GM12878 (cell line): ENCODE measurements around the gene SIL1. TPM values are rescaled to one million over a fixed set of nuclear protein-coding genes. Genes with fewer than 3 reads are reported as not detected.

Experiments
- ATAC-seq: fragments of 200-7000 bp; cut with Tn5 transposase; 3 replicates; pipeline ENCODE4 v1.9.1; 2020; ENCODE audit warnings: mild to moderate bottlenecking, moderate library complexity
- BruUV-seq: library from RNA; stranded (reverse); fragments of 400-500 nt; replicated peaks from 2 replicates; lab custom pipeline; 2021; lab: Mats Ljungman, UMichigan
- CTCF ChIA-PET: fragments of 300-600 bp; sonication (Branson Sonifier 250); formaldehyde crosslinking; extraction: SDS; loops from one replicate; lab custom pipeline; 2021; ENCODE audit warnings: inconsistent platforms; lab: Yijun Ruan, JAX
- POLR2A ChIA-PET: fragments of 350-600 bp; formaldehyde crosslinking; extraction: SDS; loops from one replicate; lab custom pipeline; 2021; ENCODE audit warnings: inconsistent platforms; lab: Charles Lee
- RAD21 ChIA-PET: fragments of 300-600 bp; sonication (Branson Sonifier 250); formaldehyde crosslinking; loops from one replicate; lab custom pipeline; 2023; ENCODE audit warnings: antibody characterized with exemption; ENCODE audit not compliant: unreplicated experiment; lab: Charles Lee
- SMC1A ChIA-PET: fragments of 300-600 bp; sonication (Branson Sonifier 250); formaldehyde crosslinking; loops from one replicate; lab custom pipeline; 2023; ENCODE audit not compliant: unreplicated experiment, uncharacterized antibody; lab: Charles Lee
- DNase-seq: peaks from one replicate; pipeline ENCODE4 v3.0.0-alpha.2; 2011; ENCODE audit warnings: low read depth, low spot score
- FAIRE-seq: peaks from 3 replicates; lab custom pipeline; 2011; peaks lifted over from hg19 to GRCh38; lab: Jason Lieb, UNC
- H2AFZ ChIP-seq: 2 replicates; pipeline ENCODE4 v1.6.0; 2011; ENCODE audit warnings: low read depth, low read length, control low read depth; ENCODE audit not compliant: control insufficient read depth
- H3K27ac ChIP-seq: 2 replicates; pipeline ENCODE4 v1.5.1; 2011; ENCODE audit warnings: control low read depth; ENCODE audit not compliant: control insufficient read depth, insufficient read depth
- H3K27me3 ChIP-seq, 2 experiments: replicated peaks in 1 of 2; 2 replicates each; pipeline versions ENCODE4 v1.6.0 to v1.6.1; 2011; ENCODE audit warnings: low read length in 1 of 2; ENCODE audit not compliant: control insufficient read depth in 2 of 2, insufficient read depth in 2 of 2
- H3K36me3 ChIP-seq, 2 experiments: 2 replicates each; pipeline ENCODE4 v1.5.1; 2011; ENCODE audit warnings: low read length in 1 of 2; ENCODE audit not compliant: control insufficient read depth in 2 of 2, insufficient read depth in 2 of 2
- H3K4me1 ChIP-seq: 2 replicates; pipeline ENCODE4 v1.6.1; 2011; ENCODE audit warnings: mild to moderate bottlenecking, low read length, moderate library complexity, mixed read lengths; ENCODE audit not compliant: control insufficient read depth, insufficient read depth
- H3K4me2 ChIP-seq: 2 replicates; pipeline ENCODE4 v1.6.0; 2011; ENCODE audit warnings: control low read depth; ENCODE audit not compliant: control insufficient read depth, insufficient read depth
- H3K4me3 ChIP-seq: fragments of 200-600 bp; sonication (generic); 2 replicates; pipeline ENCODE4 v1.5.1; 2016
- H3K79me2 ChIP-seq: 2 replicates; pipeline ENCODE4 v1.6.0; 2011; ENCODE audit warnings: low read length; ENCODE audit not compliant: control insufficient read depth, insufficient read depth
- H3K9ac ChIP-seq: 2 replicates; pipeline ENCODE4 v1.8.0; 2011; ENCODE audit warnings: low read length, control low read depth, mixed read lengths; ENCODE audit not compliant: control insufficient read depth, insufficient read depth
- H3K9me3 ChIP-seq: replicated peaks from 3 replicates; pipeline ENCODE4 v1.5.1; 2011; ENCODE audit warnings: mild to moderate bottlenecking, low read length; ENCODE audit not compliant: control insufficient read depth, insufficient read depth
- H4K20me1 ChIP-seq: 2 replicates; pipeline ENCODE4 v1.6.0; 2011; ENCODE audit not compliant: control insufficient read depth, insufficient read depth
- ASH2L ChIP-seq: fragments of 300-600, 200-600 bp; sonication (generic); IDR thresholded peaks from 2 replicates; pipeline ENCODE4 v1.6.1; 2017; ENCODE audit warnings: low read depth, mild to moderate bottlenecking, borderline replicate concordance
- CBFB ChIP-seq: IDR thresholded peaks from 2 replicates; pipeline ENCODE4 v1.6.1; 2016; ENCODE audit warnings: antibody characterized with exemption, low read depth
- CHD2 ChIP-seq: IDR thresholded peaks from 2 replicates; pipeline ENCODE4 v1.6.1; 2011; ENCODE audit warnings: low read depth, low read length, improper control_type of control experiment, borderline replicate concordance
- CHD4 ChIP-seq: fragments of 200-600 bp; sonication (generic); IDR thresholded peaks from 2 replicates; pipeline ENCODE4 v1.6.1; 2016; ENCODE audit warnings: mild to moderate bottlenecking
- CTCF ChIP-seq, 3 experiments: IDR thresholded peaks in 2 of 3; conservative IDR thresholded peaks in 1 of 3; 2 replicates each; pipeline ENCODE4 v1.5.1; 2011; ENCODE audit warnings: low read depth in 3 of 3, low read length in 3 of 3, mild to moderate bottlenecking in 3 of 3, control low read depth in 2 of 3, moderate library complexity in 2 of 3, inconsistent platforms in 1 of 3, mixed read lengths in 1 of 3; ENCODE audit not compliant: control insufficient read depth in 2 of 3, insufficient read depth in 1 of 3; ENCODE audit errors: extremely low read depth in 1 of 3
- E2F4 ChIP-seq: IDR thresholded peaks from 2 replicates; pipeline ENCODE4 v1.6.1; 2012; ENCODE audit warnings: low read depth, low read length, improper control_type of control experiment
- FOXM1 ChIP-seq: IDR thresholded peaks from 2 replicates; pipeline ENCODE4 v1.6.1; 2012; ENCODE audit warnings: low read depth, mild to moderate bottlenecking, inconsistent platforms, low read length, moderate library complexity
- HDAC2 ChIP-seq: fragments of 200-600 bp; sonication (generic); IDR thresholded peaks from 2 replicates; pipeline ENCODE4 v1.6.1; 2017
- IKZF2 ChIP-seq, 2 experiments: fragments of 450-650 bp; IDR thresholded peaks; 2 replicates each; pipeline ENCODE4 v1.6.1; 2017; ENCODE audit warnings: mild to moderate bottlenecking in 2 of 2, moderate library complexity in 2 of 2
- RFX5 ChIP-seq: IDR thresholded peaks from 2 replicates; pipeline ENCODE4 v1.6.1; 2011; ENCODE audit warnings: low read depth, low read length, improper control_type of control experiment
- SMARCA5 ChIP-seq: fragments of 450-650 bp; IDR thresholded peaks from 2 replicates; pipeline ENCODE4 v1.6.1; 2017; ENCODE audit warnings: mild to moderate bottlenecking
- SP1 ChIP-seq: IDR thresholded peaks from one replicate; pipeline ENCODE4 v1.6.1; 2011; ENCODE audit warnings: low read depth, low read length
- ZBED1 ChIP-seq: IDR thresholded peaks from 2 replicates; pipeline ENCODE4 v1.6.1; 2016; ENCODE audit warnings: borderline replicate concordance
- WGBS: methylation state at CpG from one replicate; pipeline ENCODE4 v1.1.6; 2016; ENCODE audit warnings: low lambda C conversion rate; ENCODE audit not compliant: insufficient replicate concordance, insufficient coverage; ENCODE audit errors: missing lambda C conversion rate; 5-methylcytosine and 5-hydroxymethylcytosine counted together
- in situ Hi-C: fragments of 300-500 bp; cut with MboI; formaldehyde crosslinking; loops from 9 replicates; pipeline ENCODE4 v1.14.3; 2018; ENCODE audit warnings: mixed read lengths
- intact Hi-C: fragments of 100-400 bp; cut with micrococcal nuclease; formaldehyde crosslinking; loops from one replicate; pipeline ENCODE4 v1.14.2; 2022; ENCODE audit not compliant: unreplicated experiment
- polyA plus RNA-seq, 11 experiments: library from polyadenylated mRNA; depleted of rRNA in 4 of 11; unstranded in 6 of 11; stranded (reverse) in 5 of 11; fragments of >200 nt; fragmentation: Nextera tagmentation in 4 of 11; fragmentation: Illumina TruSeq in 1 of 11; extraction: Ambion mirVana in 4 of 11; extraction: Trizol in 1 of 11; gene quantifications; 1 replicate in 1 of 11; 2 replicates in 10 of 11; pipeline versions ENCODE4 v1.2.1 to v1.2.3, GENCODE V29; 2011 to 2016; ENCODE audit warnings: inconsistent platforms in 2 of 11, missing spikeins in 2 of 11, low read depth in 1 of 11
- total RNA-seq, 4 experiments: library from RNA; depleted of rRNA in 3 of 4; stranded (reverse); fragments of >200 nt in 3 of 4; fragmentation: Illumina TruSeq in 1 of 4; extraction: Trizol in 1 of 4; gene quantifications; 2 replicates each; pipeline versions ENCODE4 v1.2.1 to v1.2.3, GENCODE V29; 2013 to 2021
- TF ChIP-seq, protein P1 (sequence below): IDR thresholded peaks from 2 replicates; pipeline ENCODE4 v1.6.1; 2012; ENCODE audit warnings: low read depth, low read length, improper control_type of control experiment
- TF ChIP-seq, protein P2 (sequence below): fragments of 450-650 bp; IDR thresholded peaks from 2 replicates; pipeline ENCODE4 v1.6.1; 2017; ENCODE audit warnings: mild to moderate bottlenecking

SIL1 gene
- total and polyA plus RNA-seq, 10 of the 15 experiments (the other 5 are each of a cell fraction or from before 2014, with no cell fraction given), result 4.1 to 49.8 (median 29.4) TPM

DNA sequence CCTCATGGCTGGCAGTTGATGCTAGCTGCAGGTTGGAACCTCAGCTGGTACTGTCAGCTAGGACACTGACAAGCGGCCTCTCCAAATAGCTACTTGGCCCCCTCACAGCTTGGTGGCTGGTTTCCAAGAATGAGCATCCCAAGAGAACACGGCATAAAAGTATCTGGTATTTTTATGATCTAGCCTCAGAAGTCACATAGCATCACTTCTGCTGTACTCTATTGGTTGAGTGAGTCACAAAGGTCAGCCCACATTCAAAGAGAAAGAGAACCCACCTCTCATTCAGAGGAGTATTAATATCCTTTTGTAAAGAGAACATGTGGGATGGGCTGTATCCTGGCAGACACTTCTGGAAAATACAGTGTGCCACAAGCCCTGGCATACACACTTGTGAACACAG lies 6.0 kb upstream of the SIL1 start:
- H3K9ac ChIP-seq, result no peak overlapping the region
- ChIA-PET SMC1A (interaction anchor here (0.8 to 1.4 kb wide), 2 partner anchors 10 to 25 kb away, joined by 3 read pairs; no protein-coding TSS in a partner anchor), POLR2A (interaction anchor here (0.6 kb wide), 3 partner anchors 28 to 1165 kb away, joined by 3 to 10 read pairs (median 4); no protein-coding TSS in a partner anchor), CTCF (interaction anchor here (1.2 kb wide), 1 partner anchor 325 kb away, joined by 4 read pairs; no protein-coding TSS in a partner anchor), RAD21 (interaction anchor here (0.6 kb wide), 1 partner anchor 24 kb away, joined by 3 read pairs; no protein-coding TSS in a partner anchor)
- TF ChIP-seq ASH2L (no peak), SP1 (no peak), SMARCA5 (no peak), FOXM1 (no peak), ZBED1 (no peak), IKZF2 (IDR thresholded peaks at IDR 0.05) (no peak), RFX5 (no peak), CBFB (no peak), CHD2 (no peak), HDAC2 (no peak), CTCF (IDR thresholded peaks at IDR 0.05 in 2 of 3, conservative IDR thresholded peaks at IDR 0.05 in 1 of 3; ENCODE audit: control insufficient read depth in 2 of 3, extremely low read depth in 1 of 3, insufficient read depth in 1 of 3, low read depth in 3 of 3, low read length in 3 of 3) (no peak), E2F4 (no peak), CHD4 (no peak)
- TF ChIP-seq, protein P1, sequence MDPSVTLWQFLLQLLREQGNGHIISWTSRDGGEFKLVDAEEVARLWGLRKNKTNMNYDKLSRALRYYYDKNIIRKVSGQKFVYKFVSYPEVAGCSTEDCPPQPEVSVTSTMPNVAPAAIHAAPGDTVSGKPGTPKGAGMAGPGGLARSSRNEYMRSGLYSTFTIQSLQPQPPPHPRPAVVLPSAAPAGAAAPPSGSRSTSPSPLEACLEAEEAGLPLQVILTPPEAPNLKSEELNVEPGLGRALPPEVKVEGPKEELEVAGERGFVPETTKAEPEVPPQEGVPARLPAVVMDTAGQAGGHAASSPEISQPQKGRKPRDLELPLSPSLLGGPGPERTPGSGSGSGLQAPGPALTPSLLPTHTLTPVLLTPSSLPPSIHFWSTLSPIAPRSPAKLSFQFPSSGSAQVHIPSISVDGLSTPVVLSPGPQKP, result no peak
- TF ChIP-seq, protein P2, sequence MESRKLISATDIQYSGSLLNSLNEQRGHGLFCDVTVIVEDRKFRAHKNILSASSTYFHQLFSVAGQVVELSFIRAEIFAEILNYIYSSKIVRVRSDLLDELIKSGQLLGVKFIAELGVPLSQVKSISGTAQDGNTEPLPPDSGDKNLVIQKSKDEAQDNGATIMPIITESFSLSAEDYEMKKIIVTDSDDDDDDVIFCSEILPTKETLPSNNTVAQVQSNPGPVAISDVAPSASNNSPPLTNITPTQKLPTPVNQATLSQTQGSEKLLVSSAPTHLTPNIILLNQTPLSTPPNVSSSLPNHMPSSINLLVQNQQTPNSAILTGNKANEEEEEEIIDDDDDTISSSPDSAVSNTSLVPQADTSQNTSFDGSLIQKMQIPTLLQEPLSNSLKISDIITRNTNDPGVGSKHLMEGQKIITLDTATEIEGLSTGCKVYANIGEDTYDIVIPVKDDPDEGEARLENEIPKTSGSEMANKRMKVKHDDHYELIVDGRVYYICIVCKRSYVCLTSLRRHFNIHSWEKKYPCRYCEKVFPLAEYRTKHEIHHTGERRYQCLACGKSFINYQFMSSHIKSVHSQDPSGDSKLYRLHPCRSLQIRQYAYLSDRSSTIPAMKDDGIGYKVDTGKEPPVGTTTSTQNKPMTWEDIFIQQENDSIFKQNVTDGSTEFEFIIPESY, result no peak
- H3K27me3 ChIP-seq, result no peaks in the 10 kb centered on the region; a peak in 2 of 4 replicates
- ATAC-seq, result no peak
- H4K20me1 ChIP-seq, result no peaks in the 10 kb centered on the region
- no peaks in the 10 kb centered on the region for H3K36me3 ChIP-seq
- in situ Hi-C loops (no loop called here), intact Hi-C loops (no loop called here)
- H3K4me2 ChIP-seq, result no peak overlapping the region
- H3K4me1 ChIP-seq, result no peaks in the 10 kb centered on the region
- no peaks in the 10 kb centered on the region for H3K79me2 ChIP-seq
- H3K4me3 ChIP-seq, result no peak overlapping the region
- FAIRE-seq, result no peak
- no peak overlapping the region for H3K27ac ChIP-seq
- no peak for DNase-seq
- no TSS peak for BruUV-seq
- H3K9me3 ChIP-seq, result no peaks in the 10 kb centered on the region
- WGBS, result 89% methylated on average over 2 of the region's 2 CpGs
- no peak overlapping the region for H2AFZ ChIP-seq
